Measurements from ENCODE around the gene VWA1.
"Not testable (repeated sequence)": the region's sequence is repeated elsewhere in the genome, so short reads cannot be mapped to it uniquely, and the experiment has no call there.

Gene VWA1

DNA sequence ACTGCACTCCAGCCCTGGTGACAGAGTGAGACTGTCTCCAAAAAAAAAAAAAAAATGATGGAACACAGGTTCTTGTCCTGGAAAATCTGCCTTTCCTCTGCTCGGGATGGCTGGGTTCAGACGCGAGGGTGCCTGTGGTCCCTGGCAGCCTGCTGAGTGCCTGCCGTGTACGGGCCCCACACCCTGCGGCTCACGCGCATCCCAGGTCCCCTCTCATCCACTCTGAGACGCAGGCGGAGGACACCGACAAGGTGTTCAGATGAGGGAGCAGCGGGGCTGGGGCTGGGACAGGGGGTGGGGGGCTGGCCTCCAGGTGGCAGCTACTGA, 10.1 kb upstream of the VWA1 start:
- no peak for DNase-seq

GRCh38 chr1:1425753-1426495, 9.6 kb upstream of the VWA1 start:
- DNase-seq = peak; percentile 27

DNA sequence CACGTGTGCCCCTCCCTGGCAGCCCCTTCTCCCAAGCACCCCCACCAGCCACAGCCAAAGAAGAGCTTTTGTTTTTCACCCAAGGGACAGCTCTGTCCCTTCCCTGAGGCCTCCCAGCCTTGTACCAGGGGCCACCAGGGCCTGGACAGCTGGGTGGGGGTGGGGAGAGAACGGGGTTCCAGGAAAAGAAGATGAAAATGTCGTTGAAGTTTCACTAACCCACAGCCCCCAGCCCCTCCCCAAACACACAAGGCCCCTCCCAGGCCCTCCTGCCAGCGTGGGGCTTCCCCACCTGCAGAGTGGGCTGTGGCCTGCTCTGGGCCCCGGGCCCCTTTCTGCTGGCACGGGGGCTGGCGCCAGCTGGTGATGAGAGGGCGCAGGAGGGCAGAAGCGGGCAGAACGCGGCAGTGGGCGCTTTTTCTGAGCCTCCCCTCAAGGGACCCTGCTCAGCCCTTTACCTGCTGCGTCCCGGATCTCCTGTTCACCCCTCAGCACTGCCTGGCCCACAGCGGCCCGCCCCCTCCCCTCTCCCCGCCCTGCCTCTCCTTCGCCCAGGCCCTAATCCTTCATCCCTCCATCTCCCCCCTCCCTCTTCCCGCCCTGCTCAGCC, 8.9 kb upstream of the VWA1 start:
- no peak for DNase-seq

DNA sequence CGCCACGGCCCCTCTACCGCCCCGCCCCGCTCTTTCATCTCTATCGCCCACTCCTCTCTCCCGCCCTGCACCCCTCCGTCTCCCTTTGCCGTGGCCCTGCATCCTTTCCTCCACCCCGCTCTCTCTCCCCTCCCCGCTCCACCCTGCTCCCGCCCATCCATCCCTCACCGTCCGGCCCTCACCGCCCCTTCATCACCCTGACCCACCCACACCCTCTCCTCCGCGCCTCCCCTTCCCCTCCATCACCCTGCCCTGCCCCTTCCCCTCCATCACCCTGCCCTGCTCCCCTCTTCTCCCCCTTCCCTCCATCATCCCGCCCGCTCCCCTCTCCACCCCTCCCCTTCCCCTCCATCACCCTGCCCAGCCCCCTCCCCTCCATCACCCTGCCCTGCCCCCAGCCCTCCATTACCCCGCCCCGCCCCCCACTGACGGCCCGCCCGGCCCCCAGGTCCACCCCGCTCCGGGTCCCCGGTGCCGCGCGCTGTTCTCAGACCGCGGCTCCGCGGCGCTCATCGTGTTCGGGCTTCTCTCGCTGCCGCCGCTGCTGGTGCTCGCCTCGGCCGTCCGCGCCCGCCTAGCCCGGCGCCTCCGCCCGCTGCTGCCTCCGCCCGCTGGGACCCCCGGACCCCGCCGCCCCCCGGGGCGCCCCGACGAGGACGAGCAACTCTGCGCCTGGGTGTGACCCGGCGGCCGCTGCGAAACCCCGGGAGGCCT, 8.2 kb upstream of the VWA1 start:
- peak; percentile 84 for DNase-seq

DNA sequence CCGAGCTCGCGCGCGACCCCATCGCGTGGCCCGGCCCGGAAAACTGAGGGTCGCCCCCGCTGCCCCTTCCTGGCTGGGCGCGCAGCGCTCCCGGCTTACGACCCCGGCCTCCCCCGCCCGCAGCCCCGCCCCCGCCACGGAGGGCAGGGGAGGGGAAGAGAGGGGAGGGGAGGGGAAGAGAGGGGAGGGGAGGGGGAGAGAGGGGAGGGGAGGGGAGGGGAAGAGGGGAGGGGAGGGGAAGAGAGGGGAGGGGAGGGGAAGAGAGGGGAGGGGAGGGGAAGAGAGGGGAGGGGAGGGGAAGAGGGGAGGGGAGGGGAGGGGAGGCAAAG, 7.7 kb upstream of the VWA1 start:
- DNase-seq = peak; percentile 52

DNA sequence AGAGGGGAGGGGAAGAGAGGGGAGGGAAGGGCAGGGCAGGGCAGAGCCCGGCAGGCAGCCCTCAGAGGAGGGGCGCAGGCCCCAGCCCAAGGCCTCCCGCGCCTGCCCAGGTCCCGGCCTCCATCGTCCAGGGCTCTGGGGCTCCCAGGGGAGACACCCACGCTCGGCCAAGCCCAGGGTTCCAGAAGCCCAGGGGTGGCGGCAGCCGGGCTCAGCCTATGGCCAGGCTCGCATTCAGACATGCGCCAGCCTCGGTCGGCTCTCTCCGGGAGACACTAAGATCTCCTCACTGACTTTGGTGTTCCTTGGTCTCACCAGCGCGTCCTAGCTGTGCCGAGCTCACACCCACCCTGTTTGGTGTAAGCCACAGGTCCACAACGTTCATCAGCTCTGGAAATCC, 7.3 kb upstream of the VWA1 start:
- no peak for DNase-seq

- DNase-seq = not testable (repeated sequence)
Observed at GRCh38 chr1:1428967-1429366, 6.5 kb upstream of the VWA1 start.

- no peak for DNase-seq
Observed at GRCh38 chr1:1429671-1430073, 5.8 kb upstream of the VWA1 start.

DNA sequence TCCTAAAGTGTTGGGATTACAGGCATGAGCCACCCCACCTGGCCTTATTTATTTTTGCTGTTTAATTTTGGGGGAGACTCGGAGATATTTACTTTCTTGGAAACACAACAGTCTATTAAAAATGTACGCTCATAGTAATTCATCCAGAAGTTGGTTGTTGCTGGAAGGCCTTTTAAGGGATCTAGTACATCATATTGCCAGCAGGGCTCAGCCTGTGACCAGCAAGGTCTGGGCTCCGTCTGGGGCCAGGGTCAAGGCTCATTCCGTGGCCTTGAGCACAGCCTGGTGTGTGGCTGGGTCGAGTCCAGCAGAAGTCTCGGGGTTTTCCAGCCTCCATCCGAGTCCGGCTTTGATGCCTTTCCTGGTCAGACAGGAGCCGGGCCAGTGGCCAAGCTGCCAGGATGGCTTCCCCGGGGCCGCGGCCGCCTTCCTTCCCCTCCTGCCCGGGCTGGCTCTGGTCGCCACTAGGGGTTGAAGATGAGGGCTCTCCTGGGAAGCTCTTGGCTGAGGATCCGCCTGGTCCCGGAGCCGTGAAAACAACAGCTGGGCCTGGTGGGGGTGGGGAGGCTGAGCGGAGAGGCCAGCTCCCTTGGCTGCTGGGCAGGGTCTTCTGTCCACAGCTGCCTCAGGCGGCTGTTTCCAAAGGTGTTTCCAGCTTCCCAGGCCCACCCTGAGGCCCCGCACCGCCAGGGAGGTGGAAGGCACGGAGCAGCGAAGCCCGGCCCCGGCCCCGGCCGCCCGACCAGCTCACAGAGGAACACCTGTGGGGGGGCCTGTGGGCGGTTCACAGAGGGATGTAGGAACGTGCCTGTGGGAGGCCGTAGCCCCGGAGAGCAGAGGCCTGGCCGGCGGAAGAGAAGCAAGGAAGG, 5.1 kb upstream of the VWA1 start:
- peak; percentile 86 for DNase-seq

GRCh38 chr1:1430992-1431844, 4.3 kb upstream of the VWA1 start:
- no peak for DNase-seq

- DNase-seq = peak; percentile 71
Observed at GRCh38 chr1:1431845-1432273, 3.6 kb upstream of the VWA1 start.

DNA sequence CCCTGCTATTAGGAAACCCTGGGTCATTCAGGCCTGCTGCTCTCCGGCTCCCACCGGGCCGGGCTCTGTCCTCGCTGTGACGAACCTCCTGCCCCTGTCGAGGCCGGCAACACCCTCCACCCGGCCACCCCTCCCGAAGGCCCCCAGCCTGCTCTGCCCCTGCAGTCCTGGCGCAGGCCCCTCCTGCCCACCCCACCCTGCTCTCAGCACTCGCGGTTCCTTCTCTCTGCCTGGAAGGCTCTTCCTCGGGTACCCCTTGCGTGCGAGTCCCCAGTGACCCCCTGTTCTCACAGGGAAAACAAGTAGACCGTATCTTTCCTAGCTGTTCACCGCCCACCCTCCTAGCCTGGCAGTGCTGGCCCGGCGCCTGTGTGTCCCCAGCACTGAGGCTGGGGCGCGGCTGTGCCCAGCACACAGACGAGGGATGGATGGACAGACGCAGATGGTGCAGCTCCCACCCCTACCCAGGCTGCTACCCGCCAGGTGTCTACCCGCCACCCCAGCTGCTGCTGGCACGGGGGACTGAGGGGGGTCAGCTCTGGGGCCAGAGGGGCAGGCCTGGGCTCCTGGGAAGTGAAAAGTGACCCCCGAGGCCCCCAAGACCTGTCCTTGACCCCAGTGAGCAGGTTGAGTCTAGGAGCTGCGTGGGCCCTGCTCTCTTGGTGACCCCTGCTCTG, 3.1 kb upstream of the VWA1 start:
- DNase-seq = peak; percentile 56

DNA sequence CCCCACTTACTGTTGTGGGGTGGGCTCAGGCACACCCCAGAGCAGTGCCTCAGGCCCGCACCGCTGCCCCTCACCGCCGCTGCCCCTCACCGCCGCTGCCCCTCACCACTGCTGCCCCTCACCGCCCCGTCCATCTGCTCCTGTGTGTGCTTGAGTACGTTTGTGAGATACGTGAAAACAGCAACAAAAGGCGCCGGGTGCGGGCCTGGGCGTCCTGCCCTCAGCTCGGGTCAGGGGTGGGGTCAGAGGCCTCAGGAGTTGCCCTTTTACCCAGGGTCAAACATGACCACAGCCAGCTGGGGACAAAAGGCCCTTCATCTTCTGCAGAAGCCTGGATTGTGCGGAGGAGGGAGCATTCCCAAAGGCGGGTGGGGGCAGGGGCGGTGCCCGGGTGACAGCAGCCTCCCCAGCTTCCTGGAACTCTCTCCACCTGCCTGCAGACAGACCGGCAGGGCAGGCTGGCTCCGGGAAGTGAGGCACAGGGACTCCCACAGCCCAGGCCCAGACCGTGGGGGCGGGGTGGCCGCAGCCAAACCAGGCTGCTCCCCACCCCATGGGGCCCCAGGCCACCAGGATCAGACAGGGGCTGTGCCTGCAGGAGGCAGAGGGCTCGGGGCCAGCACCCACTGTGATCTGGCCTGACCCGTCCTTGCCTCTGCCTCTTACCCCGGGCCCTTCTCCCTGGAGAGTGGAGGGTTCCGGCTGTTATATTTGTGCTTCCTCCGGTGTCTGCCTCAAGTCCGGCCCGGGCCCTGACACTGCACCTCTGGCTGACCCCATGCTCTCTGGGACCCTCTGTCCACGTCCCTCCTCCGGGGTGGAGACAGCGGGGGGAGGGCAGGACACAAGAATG, 2.3 kb upstream of the VWA1 start:
- DNase-seq = peak; percentile 72

DNA sequence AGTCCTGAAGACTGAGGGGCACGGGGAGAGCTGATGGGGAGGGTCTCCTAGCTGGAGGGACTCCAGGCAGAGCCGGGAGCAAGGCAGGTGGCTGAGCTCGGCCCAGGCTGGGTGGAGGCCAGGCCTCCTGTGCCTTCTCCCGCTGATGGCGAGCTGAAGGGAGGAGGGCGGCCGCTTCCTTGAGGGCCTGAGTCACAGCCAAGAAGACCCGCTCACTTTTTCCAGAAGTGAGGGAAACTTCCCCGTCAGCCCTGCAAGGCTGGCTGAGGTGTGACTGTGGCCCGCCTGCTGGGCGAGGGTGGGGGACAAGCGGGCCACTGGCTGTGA, 1.7 kb upstream of the VWA1 start:
- peak; percentile 62 for DNase-seq

- DNase-seq = peak; percentile 54
Observed at GRCh38 chr1:1434131-1434823, 1.2 kb upstream of the VWA1 start.

DNA sequence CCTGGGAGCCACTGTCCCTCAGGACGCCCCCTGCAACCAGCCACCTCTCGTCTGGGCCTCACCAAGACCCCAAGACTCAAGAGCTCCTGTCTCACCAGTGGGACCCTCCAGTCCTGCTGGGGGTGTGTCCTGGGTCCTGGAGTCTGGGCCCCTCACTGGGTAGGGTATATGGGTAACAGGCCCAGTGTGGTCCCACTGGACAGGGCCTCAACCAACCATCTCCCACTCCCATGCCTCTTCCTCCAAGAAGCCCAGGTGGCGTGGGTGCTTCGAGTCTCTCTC, 725 bp upstream of the VWA1 start:
- no peak for DNase-seq

DNA sequence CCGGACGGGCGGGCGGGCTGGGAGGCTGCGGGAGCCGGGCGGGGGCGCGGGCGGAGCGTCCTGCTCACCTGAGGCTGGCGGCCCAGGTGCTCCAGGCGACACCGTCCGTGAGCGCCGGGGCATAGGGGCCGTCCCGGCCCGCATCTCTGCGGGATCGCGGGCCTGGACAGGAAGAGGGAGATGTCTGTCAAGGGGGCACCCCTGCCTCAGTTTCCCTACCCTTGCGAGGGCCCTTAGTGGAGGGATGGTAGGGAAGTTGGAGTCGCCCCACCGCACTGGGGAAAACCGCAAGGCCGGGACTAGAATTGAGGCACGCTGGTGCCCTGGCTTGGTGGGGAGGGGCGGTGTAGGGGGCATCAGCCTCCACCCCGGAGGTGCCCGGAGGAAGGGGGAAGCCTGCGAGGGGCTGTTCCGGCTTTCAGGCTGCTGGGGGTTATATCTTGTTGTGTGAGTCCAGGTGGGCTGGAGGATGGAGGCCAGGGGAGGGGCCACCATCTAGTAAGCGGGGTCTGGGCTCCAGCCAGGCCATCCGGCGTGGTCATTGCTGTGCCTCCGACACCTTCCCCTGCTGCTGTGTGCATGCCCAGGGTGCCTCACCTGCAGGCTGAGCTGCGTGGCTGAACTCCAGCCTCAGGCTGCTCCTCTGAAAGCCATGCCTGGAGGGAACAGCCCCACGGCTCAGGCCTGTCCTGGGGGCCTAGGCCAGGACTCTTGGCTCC, 580 bp downstream of the VWA1 start:
- DNase-seq = no peak

GRCh38 chr1:1436630-1437032, 1.1 kb downstream of the VWA1 start:
- no peak for DNase-seq

- DNase-seq = no peak
Observed at GRCh38 chr1:1437033-1437903, 1.8 kb downstream of the VWA1 start.
